GM18520 (cell line): ENCODE results near the gene ABCA9.
"Not testable (repeated sequence)": the region's sequence is repeated elsewhere in the genome, so short reads cannot be mapped to it uniquely, and the experiment has no call there.

Experiments used
- ATAC-seq: cut with Tn5 transposase; IDR thresholded peaks from one replicate; pipeline ENCODE4 v1.9.1; 2021; ENCODE audit not compliant: unreplicated experiment

Gene ABCA9

GRCh38 chr17:69031839-69032238 is 28.9 kb downstream of the ABCA9 start:
- ATAC-seq: no peak

GRCh38 chr17:69030169-69030568 is 30.6 kb downstream of the ABCA9 start:
- ATAC-seq: no peak

DNA sequence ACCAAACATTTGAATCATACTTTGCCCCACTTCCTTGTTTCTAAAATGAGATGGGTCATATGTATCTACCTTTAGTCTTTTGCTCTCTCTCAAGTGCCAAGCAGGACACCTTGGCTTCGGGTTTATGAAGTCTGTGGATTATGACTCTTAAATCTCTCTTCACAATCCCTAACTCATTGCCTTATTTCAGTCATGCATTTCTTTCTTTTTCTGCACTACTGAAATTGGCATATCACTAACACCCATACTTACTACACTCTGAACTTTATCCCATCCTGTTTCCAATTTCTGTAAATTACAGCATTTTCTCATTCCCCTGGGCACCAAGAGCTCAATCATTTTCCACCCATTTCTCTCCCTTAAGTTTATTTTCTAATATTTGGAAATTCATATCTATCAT is 42.0 kb downstream of the ABCA9 start:
- no peak for ATAC-seq

GRCh38 chr17:69018022-69018615 is 42.6 kb downstream of the ABCA9 start:
- no peak for ATAC-seq

DNA sequence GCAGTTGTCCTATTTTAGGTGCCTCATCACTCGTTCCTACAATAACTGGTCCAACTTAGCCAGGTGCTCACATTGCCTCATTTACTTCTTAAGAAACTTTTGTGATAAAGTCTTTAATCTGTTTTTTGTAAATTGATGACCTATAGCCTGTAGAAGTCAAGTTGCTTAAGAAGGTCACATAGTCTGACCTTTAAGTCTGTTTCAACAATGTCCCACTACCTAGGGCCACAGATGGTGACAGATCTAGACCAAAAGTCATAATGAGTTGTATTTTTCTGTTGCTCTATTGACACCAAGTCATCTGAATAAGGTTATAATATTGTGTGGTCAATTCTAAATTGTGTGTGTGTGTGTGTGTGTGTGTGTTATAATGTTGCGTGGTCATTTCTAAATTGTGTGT is 45.1 kb downstream of the ABCA9 start:
- ATAC-seq: no peak

DNA sequence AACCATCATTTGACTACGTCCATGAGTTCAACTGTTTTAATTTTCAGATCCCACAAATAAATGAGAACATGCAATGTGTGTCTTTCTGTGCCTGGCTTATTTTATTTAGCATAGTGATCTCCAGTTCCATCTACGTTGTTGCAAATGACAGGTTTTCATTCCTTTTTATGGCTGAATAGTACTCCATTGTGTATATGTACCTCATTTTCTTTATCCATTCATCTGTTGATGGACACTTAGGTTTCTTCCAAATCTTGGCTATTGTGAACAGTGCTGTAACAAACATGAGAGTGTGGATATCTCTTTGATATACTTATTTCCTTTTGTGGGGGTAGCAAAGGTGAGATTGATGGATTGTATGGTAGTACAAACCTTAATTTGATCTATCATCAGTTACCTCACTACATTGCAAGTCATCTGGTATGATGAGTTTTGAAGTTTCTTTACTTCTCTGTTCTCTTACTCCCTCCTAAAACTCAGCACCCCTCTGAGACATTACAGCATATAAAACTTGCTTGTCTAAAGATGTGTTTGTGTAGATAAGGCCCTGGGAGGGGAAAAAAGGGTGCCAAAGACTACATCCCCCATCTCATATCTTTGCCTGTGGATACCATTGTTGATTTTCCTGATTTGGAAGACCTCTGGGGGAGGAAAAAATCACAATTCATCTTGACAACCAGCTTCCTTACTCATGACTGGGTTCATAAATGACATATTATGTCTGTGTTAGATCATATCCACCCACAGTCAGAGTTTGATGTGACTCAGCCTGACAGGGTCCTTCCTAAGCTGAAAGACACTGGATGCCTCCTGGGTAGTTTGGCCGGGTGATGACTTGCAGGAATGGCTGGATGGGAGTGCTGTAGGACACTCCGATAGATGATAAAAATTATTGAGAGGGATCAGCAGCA is 47.6 kb downstream of the ABCA9 start:
- ATAC-seq: no peak

- no peak for ATAC-seq
Measured at GRCh38 chr17:69009930-69010329, 50.8 kb downstream of the ABCA9 start.

- not testable (repeated sequence) for ATAC-seq
Measured at GRCh38 chr17:69004759-69005158, 56.0 kb downstream of the ABCA9 start.

DNA sequence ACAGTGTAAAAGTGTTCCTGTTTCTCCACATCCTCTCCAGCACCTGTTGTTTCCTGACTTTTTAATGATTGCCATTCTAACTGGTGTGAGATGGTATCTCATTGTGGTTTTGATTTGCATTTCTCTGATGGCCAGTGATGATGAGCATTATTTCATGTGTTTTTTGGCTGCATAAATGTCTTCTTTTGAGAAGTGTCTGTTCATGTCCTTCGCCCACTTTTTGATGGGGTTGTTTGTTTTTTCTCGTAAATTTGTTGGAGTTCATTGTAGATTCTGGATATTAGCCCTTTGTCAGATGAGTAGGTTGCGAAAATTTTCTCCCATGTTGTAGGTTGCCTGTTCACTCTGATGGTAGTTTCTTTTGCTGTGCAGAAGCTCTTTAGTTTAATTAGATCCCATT is 61.0 kb downstream of the ABCA9 start:
- not testable (repeated sequence) for ATAC-seq

DNA sequence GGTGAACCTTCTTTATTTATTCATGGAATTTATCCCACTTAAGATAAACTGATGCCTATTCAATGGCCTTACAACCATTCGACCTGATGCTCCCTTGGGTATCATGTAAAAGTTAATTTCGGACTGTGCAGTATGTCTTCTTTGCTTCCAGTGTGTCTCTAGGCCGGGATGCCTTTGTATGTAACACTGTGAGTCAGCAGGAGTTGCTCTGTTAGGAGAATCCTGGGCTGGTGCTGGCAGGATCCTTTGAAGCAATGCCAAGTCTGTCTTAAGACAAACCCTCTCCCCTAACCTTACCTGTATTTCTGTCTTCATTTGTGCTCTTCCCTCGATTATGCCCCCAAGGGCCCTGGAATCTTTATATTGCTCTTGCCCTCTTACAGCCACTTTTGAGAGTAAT is 67.6 kb downstream of the ABCA9 start:
- ATAC-seq: no peak

DNA sequence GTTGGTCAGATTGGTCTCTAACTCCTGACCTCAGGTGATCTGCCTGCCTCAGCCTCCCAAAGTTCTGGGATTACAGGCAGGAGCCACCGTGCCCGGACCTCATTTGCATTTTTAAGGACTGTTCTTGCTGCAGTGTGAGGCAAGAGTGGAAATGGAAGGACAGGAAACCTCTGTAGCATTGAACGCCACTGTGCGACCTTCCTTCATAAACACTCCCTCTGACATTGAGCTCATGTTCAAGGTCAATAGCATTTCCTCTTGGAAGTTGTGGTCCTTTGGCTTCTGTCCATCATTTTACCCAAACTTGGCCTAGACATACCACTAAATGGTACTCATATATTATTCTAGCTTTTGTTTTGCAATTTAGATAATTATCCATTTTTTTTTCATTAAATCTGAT is 72.8 kb downstream of the ABCA9 start:
- no peak for ATAC-seq

GRCh38 chr17:68981288-68981687 is 79.4 kb downstream of the ABCA9 start:
- ATAC-seq: no peak

DNA sequence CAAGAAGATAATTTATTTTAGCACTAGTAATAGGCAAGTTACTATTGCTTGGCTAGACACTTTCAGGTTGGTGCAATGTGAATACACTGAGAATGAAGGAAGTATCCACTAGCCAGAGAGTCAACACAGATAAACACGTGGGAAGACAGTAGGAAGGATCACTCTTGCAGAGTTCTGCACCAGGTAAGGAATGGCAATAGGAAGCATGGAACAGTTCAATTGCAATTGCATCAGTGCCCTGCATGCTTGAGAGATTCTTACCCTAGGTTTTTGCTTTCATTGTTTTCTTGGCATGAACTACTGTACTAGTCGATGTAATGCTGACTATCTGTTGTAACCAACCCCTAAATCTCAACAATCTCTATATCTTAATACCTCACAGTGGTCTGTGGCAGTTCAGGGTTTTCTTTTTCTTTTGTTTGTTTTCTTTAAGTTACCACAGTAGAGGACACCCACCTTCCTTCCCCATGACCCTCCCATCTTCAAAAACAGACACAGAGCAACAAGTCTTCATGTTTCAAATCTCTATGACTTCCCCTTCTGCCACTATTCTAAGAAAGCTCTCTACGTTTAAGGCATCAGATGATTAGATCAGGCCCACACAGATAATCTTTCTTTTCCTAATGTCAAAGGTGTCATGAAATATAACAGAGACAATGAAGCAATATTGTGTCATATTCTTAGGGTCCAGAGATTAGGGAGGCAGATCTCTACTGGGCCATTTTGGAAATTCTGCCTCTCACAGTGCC is 87.5 kb downstream of the ABCA9 start:
- ATAC-seq: no peak

DNA sequence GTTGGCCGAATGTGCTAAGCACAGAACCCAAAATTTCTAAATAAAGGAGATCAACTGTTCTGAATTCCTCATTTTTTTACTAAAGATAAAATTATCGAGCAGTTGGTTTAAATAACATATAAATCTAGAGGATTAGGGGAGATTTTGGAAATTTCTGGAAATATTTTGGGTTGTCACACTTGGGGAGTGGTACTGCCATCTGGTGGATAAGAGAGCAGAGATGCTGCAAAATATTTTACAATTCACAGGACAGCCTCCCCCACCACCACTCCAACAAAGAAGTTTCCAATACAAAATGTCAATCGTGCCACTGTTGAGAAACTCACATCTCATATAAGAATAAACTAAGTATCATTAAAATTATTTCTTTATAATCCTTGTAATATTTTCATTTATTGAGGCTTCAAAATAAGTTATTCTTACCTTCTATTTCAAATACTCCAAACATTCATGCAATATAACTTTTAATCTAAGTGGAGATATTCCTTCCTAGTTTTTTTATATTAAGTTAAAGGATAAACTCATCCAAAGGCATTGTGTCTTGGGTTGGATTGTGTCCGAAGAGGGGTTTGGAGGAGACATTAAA is 88.5 kb downstream of the ABCA9 start:
- ATAC-seq: no peak

- ATAC-seq: no peak
Measured at GRCh38 chr17:68969101-68969500, 91.6 kb downstream of the ABCA9 start.

- no peak for ATAC-seq
Measured at GRCh38 chr17:68963958-68964357, 96.8 kb downstream of the ABCA9 start.

DNA sequence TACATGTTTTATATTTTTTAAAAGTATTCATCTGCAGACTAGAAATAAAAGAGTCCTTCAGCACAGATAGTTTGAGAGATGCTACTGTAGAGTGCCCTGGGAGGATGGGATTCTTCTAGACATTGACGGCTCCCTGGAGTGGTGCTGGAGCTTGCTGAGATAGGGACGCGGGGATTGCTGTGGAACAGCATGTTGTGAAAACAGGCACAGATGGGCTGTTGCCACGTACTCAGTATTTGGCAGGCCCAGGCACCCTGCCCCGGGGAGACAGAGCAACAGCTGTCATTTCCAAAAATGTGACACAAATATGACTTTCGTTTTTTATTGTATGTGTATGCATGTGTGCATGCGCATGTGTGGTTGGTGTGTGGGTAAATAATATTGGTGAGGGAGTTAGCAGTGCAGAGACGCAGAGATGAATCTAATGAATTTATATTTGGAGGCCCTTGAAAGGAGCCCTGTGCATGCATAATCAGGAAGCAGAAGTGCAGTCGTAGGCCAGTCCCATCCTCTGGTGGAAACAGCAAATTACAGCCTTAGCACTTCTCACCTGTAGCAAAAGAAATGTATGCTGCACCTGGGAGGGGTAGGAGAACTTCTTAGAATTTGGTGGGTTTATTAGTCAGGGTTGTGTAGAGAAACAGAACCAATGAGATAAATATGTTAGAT is 99.4 kb downstream of the ABCA9 start:
- ATAC-seq: no peak

DNA sequence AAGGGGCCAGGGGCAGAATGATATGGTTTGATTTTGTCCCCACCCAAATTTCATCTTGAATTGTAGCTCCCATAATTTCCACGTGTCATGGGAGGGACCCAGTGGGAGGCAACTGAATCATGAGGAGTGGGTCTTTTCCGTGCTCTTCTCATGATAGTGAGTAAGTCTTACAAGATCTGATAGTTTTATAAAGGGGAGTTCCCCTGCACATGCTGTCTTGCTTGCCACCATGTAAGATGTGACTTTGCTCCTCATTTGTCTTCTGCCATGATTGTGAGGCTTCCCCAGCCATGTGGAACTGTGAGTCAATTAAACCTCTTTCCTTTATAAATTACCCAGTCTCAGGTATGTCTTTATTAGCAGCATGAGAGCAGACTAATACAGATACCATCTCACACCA is 101.6 kb downstream of the ABCA9 start:
- not testable (repeated sequence) for ATAC-seq

GRCh38 chr17:68957944-68958343 is 102.8 kb downstream of the ABCA9 start:
- no peak for ATAC-seq

GRCh38 chr17:68955181-68955841 is 105.4 kb downstream of the ABCA9 start, which contains the start of gene ABCA8:
Gene ABCA8, minus strand, starts transcription at chr17:68955392. Its CDS starts 13,358 bp downstream, at chr17:68942034.
- ATAC-seq: no peak
